ENCODE data around the gene ZSCAN21.

Gene ZSCAN21

DNA sequence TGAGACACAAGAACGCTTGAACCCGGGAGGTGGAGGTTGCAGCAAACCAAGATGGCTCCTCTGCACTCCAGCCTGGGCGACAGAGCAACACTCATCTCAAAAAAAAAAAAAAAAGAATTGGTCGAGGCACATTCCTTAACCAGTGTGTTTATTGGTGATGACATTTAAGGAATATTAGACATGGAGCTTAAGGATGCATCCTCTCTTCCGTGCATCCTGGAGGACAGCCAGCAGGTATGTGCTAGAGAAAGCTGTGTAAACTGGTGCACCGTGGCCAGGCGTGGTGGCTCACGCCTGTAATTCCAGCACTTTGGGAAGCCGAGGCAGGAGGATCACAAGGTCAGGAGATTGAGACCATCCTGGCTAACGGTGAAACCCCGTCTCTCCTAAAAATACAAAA, 22.4 kb upstream of the ZSCAN21 start:
- DNase-seq (ENCODE audit: low read depth), result no peak

DNA sequence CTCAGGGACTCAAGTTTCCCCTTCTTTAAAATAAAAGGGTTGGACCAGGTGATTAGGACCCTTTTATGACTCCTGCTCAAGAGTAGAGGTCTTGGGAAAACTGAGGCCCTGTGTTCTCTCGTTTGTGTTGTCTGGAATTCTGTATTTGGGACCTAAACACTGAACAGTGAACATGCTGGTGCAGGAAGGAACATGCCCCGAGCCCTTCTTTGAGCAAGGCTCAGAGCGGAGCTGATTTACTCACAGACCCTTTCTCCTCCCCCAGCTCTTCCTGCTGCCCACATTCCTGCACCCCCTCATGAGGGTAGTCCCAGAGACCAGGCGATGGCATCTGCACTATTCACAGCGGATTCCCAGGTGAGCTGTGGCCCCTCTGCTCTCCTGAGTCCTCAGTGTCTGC, 20.0 kb upstream of the ZSCAN21 start:
- no peak for DNase-seq (ENCODE audit: low read depth)

DNA sequence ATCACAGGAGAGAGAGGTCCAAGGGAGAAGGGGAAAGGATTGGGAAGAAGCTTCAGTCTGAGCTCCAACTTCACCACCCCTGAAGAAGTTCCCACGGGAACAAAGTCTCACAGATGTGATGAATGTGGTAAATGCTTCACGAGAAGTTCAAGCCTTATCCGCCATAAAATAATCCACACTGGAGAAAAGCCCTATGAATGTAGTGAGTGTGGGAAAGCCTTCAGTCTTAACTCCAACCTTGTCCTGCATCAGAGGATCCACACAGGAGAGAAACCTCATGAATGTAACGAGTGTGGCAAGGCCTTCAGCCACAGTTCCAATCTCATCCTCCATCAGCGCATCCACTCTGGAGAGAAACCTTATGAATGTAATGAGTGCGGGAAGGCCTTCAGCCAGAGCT, 16.0 kb upstream of the ZSCAN21 start:
- DNase-seq (ENCODE audit: low read depth), result no peak

DNA sequence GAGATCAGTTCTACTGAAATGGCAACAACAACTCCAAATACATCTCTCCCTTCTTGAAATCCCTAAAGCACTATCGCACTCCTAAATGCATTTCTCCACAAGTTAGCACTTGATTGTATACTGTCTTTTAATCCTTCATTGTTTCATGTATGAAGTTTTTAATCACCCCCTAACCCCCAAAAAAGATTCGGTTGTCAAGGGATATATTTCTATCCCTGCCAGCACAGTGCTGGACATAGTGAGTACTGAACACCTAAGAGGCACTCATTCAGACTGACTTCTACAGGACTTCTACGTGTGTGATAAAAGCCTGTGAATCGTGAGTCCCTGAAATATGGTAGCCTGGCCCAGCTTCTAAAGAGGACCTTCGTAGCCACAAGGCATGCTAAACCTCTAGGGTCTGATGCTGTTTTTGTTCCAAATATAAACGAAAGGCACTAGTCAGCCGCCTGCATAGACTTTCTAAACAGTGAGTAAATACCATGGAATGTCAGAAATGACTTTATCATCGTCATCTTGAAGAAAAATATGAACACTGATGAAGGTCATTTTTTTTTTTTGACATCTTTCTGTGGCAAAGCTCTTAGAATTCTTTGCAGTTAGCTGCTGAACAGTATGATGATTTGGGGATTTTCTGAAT, 14.6 kb upstream of the ZSCAN21 start:
- DNase-seq (ENCODE audit: low read depth), result no peak

GRCh38 chr7:100035876-100036275, 13.7 kb upstream of the ZSCAN21 start:
- no peak for DNase-seq (ENCODE audit: low read depth)

- no peak for DNase-seq (ENCODE audit: low read depth)
These were observed 11.2 kb upstream of the ZSCAN21 start for GRCh38 chr7:100038326-100038725.

DNA sequence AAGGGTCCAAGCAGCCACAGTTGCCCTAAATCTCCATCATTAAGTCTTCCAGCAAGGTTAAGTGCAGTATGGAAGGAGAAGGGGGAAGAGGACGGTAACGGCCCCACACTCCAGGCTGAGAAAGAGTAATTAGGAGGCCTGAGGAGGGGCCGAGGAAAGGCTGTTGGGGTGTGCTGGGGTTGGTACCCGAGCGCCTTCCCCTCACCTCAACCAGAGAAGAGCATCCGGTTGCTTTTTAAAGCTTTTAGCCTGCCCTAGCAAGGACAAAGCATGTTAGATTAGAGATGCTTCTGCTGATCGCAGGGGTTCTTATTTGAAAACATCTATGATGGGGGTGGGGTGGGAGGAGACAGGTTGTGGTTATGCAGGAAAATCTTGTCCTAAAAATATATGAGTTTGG, 9.0 kb upstream of the ZSCAN21 start:
- no peak for DNase-seq (ENCODE audit: low read depth)

DNA sequence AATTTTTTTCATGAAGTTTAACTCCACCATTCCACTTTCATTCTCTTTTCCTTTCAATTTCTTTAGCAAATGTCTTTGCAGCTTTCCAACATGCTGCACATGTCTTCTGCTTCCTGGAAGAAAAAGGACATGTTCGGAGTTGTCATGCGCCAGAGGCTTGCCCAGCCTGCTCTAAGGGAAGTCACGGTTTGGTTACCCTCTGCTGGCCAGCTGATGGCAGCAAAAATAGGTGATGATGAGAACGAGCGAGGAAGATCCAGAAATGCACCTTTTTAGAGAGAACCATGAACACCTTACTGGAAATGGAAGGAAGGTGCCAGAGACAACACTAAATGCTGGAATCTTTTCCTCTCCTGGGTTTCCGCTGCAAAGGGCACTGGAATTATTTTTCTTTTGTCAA, 4.9 kb upstream of the ZSCAN21 start:
- DNase-seq (ENCODE audit: low read depth), result no peak

- DNase-seq (ENCODE audit: low read depth), result no peak
These were observed 894 bp upstream of the ZSCAN21 start for GRCh38 chr7:100048680-100049079.

DNA sequence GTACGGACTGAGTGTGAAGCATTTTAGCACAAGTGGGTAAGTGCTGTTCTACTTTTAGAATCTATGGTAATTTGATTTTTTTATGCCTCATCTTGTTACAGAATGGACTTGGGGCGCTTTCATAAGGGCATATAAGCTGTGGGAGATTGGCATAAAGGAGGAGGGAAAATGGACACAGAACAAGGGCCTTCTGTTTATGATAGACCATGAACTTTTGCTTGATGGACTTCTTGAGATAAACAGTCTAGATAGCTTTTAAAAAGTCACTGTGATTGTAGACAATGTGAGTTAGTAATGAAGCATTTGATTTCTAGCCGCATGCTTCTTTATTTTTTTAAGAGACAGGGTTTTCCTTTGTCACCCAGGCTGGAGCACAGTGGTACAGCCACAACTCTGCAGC, 2.0 kb downstream of the ZSCAN21 start:
- DNase-seq (ENCODE audit: low read depth), result no peak

GRCh38 chr7:100053215-100053614, 3.6 kb downstream of the ZSCAN21 start:
- DNase-seq (ENCODE audit: low read depth), result peak; percentile 29

- DNase-seq (ENCODE audit: low read depth), result no peak
These were observed 7.4 kb downstream of the ZSCAN21 start for GRCh38 chr7:100057006-100057405.

DNA sequence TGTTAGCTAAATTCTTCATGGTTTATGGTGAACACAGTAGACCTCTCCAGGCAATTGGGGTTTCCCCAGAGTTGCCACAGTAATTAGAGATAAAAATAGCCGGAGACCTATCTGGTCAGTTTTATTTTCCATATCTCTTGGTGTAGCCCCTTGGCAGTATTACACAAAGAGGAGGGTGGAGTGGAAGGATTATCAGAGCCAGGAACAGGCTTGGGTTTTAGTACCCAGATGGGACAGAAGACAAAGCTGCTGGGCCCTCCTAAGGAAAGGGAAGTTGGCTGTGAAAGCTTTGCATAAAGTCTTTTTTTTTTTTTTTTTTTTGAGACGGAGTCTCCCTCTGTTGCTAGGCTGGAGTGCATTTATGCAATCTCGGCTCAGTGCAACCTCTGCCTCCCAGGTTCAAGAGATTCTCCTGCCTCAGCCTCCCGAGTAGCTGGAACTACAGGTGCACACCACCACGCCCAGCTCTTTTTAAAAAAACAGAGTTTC, 9.7 kb downstream of the ZSCAN21 start:
- DNase-seq (ENCODE audit: low read depth), result no peak

DNA sequence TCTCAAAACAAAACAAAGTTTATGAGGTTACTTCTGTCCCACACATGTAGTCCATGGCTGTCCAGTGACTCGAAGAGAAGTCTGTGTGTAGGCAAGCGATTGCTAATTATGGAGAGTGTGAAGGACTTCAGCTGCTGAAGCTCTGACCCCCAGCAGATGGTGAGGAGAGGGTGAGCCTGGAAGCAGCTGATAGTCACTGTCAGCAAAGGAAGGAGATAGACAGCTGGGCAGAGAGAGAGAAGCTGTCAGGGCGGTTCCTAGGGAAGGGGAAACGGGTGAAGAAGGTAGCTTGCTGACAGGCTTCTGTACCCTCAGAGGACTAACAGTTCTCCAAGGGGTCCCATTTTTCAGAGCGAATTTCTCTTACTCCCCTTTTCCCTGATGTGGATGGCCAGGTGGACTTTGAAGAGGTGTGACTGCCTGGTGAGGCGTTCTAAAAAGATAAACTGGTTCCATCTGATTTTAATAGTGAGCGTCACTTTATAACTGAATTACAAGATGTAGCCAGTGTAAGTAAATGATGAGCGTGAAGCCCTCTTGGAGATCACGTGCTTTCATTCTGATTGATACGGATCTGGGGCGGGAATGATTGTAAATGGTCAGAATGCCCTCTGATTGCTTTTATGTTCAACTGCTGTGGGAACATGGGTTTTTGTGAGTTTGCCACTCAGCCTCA, 12.1 kb downstream of the ZSCAN21 start:
- DNase-seq (ENCODE audit: low read depth), result no peak

DNA sequence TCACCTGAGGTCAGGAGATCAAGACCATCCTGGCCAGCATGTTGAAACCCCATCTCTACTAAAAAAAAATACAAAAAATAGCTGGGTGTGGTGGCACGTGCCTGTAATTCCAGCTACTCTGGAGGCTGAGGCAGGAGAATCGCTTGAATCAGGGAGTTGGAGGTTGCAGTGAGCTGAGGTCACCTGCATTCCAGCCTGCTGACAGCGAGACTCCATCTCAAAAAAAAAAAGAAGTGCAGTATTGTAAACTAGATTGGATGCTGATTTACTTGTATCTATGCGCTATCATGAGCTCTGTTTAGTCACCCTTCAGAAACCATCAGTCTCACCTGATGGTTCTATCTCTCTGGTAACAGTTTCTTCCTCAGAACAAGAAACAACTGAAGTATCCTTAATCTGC, 13.8 kb downstream of the ZSCAN21 start:
- DNase-seq (ENCODE audit: low read depth), result no peak

DNA sequence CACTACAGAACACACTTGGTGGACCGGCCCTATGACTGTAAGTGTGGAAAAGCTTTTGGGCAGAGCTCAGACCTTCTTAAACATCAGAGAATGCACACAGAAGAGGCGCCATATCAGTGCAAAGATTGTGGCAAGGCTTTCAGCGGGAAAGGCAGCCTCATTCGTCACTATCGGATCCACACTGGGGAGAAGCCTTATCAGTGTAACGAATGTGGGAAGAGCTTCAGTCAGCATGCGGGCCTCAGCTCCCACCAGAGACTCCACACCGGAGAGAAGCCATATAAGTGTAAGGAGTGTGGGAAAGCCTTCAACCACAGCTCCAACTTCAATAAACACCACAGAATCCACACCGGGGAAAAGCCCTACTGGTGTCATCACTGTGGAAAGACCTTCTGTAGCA, 14.6 kb downstream of the ZSCAN21 start:
- no peak for DNase-seq (ENCODE audit: low read depth)

DNA sequence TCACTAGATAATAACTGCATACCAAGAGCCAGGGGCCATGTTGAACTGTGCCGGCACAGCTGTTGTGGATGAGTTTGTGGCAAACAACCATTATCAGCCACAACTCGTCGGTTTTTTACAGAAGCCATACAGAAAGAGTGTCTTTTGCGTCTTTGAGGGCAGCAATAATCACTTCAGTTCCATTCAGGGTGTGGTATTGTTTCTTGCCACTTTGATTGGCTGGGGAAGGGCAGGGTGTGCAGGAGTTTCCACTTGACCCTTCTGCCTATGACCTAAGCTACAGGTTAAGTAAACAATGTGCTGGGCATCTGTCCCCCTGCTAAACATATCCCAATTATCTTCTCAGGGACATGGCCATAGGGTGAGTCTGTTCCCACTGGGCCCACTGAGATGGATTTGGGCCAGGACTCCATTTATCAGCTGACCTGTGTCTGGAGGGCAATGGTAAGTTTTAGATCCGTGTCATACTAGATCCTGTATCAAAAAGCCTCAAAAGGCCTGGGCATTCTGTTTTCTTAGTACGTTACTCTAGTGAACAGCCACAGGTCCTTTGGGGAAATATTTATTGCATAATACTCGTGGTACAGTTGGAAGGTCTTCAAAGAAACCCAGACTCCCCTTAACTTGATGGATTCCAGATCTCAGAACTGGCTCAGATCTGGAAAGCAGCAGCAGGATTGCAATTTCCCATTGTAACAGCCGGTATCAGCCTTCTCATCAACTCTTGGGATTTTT, 16.0 kb downstream of the ZSCAN21 start:
- DNase-seq (ENCODE audit: low read depth), result peak; percentile 79

- no peak for DNase-seq (ENCODE audit: low read depth)
These were observed 17.4 kb downstream of the ZSCAN21 start for GRCh38 chr7:100066953-100067352.

GRCh38 chr7:100069991-100070390, 20.4 kb downstream of the ZSCAN21 start:
- no peak for DNase-seq (ENCODE audit: low read depth)

DNA sequence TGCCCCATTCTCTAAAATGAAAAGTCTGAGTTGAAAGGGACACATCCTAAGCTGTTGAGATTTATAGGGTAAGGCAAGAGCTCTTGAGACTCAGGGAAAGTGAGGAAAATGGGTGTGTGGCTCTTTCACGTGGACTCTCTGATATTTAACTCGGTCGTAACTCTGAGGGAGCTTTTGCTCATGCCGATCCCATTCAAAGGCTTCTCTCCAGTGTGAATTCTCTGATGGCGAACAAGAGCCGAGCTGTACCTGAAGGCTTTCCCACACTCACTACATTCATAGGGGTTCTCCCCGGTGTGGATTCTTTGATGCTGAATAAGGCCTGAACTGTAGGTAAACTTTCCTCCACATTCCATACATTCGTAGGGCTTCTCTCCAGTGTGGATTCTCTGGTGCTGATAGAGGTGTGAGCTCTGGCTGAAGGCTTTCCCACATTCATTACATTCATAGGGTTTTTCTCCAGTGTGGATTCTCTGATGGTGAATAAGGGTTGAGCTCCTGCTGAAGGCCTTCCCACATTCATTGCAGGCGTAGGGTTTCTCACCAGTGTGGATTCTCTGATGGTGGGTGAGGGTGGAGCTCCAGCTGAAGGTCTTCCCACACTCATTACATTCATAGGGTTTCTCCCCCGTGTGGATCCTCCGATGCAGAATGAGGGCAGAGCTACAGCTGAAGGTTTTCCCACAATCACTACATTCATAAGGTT, 21.6 kb downstream of the ZSCAN21 start:
- DNase-seq (ENCODE audit: low read depth), result no peak

GRCh38 chr7:100072462-100072861, 22.9 kb downstream of the ZSCAN21 start:
- DNase-seq (ENCODE audit: low read depth), result no peak

DNA sequence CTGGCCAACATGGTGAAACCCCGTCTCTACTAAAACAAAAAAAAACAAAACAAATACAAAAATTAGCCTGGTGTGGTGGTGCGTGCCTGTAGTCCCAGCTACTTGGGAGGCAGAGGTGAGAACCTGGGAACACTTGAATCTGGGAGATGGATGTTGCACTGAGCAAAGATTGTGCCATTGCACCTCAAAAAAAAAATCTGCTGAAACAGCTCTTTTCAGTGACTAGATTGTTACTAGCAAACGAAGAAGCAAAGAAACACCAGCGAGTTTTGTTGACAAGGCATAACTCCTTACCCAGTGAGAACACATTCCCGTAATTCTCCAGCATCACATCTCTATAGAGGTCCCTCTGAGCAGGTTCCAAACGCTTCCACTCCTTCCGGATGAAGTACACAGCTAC, 25.3 kb downstream of the ZSCAN21 start:
- DNase-seq (ENCODE audit: low read depth), result no peak

DNA sequence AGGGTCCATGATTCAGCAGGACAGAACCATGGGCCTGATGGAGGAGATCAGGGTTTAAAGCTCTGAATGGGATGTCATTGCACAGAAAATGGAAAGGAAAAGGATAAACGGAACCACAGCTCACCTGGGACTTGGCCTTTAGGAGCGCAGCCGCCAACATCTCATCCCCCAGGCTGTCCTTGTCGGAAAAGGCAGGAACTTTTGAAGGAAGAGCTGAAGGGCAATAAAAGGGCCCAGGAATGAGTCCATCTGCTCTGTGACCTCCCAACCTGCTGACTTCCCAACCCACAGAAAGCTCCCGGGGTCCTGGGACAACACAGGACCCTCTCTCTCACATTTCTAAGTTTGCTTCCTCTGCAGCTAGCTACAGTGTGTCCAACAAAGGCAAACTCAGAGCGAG, 25.8 kb downstream of the ZSCAN21 start:
- DNase-seq (ENCODE audit: low read depth), result no peak
